ENCODE results near the gene LHPP.
A peak's percentile ranks its signal among the peaks of the same experiment; 100 is the strongest.

The LHPP gene

DNA sequence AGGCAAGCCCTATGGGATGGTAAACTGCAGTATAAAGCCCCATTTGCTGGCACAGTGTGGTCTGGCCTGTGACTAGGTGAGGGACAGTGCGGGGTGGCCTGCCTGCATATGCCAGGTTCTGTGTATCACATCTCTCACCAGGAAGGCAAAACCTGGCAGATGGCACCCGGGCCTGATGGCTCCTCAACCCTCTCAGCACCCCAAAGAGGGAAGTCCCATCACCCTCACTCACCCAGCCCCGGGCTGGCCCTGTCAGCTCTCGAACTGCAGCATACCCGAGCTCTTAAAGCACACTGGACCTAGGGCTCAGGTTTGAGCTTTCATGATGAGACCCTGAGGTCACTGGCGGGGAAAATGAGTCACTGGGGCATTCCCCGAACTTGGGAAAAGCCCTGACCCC is 130.5 kb downstream of the LHPP start:
- DNase-seq = no peak

DNA sequence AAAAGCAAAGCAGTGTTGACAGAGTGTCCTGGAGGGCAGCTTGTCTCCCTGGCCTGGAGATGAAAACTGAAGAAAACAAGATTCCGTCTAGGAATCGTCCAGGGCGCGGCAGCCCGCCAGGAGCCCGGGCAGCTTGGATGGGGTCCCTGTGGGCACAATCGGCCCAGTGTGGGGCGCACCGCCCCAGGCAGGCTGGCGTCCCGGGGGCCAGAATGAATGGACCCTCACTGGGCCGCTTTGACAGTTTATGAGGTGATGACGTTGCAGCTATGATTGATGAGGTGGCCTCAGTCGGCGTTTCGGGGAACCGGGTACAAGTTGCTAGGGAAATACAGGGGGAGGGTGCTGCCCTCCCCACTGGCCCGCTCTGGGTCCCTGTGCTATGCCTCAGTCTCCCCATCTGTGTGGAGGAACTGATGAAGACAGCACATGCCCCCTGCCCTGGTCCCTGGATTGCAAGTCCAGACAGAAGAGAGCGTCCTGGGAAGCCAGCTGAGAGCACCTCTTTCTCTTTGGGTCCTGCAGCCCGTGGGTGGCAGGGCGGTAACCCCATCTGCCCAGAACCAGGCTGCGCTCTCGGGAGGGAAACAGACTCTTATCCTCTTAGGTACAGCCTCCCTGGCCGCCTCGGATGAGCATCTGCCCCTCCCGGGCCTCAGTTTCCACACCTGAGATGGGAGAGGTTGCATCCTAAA is 131.3 kb downstream of the LHPP start:
- peak in 6 of 56 donors; percentile 11 to 46 (median 28) for DNase-seq

DNA sequence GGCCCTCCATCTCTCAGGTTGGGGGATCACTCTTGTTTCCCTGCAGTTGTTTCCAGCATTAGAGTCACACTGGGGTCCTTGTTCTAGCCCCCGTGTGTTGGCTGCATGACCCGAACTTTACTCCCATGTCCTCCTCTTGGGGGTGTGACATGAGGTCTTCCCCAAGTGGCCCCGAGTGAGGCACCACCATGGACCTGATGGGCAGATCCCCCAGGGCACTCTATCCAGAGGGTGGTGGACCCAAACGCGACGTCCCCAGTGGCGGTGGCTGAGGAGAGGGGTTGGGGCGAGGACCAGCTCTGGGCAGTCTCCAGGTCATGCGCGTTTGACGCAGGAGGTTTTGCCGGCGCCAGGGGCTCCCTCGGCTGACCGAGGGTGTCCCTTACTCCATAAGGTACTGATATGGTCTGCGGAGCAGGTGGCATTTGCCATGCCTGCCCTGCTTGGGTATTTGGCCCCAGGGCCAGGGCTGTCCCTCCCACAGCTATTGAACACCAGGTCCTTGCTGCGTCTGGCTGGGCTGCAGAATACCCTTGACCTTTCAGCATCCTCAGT is 131.9 kb downstream of the LHPP start:
- DNase-seq = no peak

DNA sequence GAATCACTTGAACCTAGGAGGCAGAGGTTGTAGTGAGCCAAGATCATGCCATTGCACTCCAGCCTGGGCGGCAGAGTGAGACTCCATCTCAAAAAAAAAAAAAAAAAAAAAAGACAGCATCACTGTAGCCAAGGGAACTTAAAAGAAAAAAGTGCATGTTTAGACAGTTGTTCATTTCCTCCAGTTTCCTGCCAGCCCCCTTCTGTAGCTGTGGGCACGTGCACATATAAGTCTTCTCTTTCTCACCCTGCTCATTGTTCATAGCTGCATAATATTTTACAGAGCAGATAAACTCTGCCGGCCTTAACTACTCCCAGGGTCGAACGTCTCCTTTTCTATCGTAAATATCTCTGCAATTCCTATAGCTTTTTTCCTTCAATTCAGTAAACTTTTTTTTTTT is 132.6 kb downstream of the LHPP start:
- DNase-seq = no peak

DNA sequence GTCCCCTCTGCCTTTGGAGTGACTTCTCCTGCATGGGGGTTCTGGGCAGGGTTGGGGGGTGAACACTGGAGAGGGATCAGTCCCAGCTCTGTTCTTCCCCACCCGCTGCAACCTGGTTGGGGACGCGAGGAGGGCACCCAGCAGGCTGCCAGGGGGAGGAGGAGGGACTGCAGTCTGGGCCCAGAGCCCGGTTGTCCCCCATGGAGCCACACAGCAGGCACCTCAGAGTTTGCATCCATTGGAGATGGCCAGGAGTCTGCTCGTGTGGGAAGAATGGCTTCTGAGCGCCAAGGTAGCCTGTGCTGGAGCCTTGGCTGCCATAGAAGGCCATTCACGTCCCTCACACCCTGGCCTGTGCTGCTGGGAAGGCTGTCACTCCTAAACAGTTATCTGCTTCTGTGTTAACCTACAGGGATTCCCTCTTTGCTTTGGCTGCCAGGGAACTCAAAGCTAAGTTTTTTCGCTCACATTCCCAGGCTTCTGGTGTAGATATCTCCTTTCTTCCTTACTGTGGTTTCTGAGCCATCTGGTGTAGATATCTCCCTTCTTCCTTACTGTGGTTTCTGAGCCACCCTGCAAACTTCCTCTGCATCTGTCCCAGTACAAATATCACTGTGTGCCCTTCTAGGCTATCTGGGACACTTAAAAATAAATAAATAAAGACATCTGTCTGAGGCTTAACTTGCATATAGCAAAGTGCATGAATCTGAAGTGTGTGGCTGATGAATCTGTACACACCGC is 133.7 kb downstream of the LHPP start:
- no peak for DNase-seq

DNA sequence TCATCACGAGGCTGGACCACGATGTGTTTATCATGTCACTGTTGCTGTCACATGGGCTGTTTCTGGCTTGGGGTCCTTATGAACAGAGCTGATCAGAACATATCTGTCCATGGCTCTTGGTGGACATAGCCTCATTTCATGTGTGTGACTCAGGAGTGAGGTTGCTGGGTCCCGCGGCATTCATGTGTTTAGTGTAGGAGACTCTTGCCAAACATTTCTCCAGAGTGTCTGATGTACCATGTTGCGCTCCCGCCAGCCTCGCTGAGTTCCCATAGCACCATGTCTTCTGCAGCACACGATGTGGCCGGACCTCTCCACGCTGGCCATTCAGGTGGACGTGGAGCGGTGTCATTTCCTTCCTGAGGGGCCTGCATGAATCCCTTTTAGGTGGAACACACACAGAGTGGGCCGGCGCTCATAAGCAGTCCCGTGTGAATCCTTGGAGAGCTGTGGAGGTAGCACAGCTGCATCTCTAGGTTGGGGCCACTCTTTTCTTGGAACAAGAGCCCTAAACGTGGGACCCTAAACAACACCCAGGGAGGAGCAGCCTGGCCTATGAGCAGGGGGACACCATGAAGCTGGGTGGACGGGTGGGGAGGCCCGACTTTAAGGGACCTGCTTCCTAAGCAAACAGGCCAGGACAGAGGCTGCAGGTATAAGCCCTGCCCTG is 134.6 kb downstream of the LHPP start:
- no peak for DNase-seq

DNA sequence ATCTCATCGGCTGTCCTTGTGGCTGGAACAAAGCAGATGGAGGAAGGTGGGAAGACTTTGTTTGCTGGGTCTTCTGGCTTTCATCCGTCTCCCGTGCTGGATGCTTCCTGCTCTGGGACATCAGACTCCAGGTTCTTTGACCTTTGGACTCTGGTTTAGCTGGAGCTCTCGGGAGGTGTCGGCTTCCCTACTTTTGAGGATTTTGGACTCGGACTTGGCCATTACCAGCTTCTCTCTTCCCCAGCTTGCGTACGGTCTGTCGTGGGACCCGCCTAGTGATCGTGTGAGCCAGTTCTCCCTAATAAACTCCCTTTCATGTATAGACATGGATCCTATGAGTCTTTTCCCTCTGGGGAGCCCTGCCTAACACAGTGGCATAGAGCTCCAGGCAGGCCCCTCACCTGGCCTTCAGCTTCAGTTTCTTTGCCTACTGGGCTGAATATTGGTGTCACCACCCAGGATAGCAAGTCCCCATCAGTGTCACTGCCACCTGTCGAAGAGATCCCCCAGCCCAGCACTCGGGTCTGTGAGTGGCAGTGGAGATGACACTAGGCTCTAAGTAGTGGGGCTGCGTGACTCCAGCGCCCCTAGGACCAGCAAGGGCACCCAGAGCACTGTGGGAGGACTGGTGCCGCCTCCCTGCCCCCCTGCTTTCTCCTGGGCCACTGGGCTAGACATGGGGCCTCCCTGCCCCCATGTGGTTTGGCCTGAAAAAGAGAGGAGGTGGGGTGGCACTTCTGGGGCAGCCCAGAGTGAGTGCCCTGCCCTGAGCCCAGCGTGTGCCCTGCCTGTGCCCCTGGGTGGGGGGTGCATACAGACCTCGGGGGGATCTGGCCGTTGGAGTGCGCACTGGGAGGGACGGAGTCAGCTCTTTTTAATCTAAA is 135.6 kb downstream of the LHPP start:
- no peak for DNase-seq

DNA sequence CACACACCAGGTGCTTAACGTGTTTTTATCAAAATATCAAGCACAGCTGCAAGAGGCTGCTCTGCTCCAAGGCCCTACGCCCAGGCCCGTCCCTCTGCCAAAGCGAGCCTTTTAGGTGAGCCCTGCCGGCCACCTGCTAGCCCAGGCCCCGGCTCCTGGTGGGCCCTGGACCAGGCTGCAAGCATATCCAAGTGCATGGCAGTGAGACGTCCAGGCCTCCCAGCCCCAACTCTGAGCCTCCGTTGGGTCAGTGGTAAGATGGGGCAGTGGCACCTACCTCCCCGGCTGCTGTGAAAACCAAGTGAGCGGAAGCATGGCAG is 136.2 kb downstream of the LHPP start:
- no peak for DNase-seq

DNA sequence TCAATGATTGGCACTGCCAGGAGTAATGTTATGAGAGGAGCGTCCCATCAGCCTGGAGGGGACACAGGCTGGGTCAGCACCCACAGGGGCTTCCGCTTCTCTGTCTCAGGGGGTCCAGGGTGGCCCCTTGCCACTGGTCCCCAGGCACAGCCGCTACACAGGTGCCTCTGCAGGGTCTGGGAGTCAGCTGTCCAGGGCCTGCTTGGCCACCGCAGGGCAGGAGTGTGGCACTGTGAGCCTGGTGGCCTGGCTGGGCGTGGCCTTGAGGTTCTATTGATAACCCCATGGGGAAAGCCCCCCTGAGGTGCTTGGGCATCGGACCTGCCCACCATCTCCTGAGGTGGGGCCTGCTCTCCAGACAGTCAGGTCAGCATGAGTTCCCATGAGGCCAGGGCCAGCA is 136.6 kb downstream of the LHPP start:
- no peak for DNase-seq

DNA sequence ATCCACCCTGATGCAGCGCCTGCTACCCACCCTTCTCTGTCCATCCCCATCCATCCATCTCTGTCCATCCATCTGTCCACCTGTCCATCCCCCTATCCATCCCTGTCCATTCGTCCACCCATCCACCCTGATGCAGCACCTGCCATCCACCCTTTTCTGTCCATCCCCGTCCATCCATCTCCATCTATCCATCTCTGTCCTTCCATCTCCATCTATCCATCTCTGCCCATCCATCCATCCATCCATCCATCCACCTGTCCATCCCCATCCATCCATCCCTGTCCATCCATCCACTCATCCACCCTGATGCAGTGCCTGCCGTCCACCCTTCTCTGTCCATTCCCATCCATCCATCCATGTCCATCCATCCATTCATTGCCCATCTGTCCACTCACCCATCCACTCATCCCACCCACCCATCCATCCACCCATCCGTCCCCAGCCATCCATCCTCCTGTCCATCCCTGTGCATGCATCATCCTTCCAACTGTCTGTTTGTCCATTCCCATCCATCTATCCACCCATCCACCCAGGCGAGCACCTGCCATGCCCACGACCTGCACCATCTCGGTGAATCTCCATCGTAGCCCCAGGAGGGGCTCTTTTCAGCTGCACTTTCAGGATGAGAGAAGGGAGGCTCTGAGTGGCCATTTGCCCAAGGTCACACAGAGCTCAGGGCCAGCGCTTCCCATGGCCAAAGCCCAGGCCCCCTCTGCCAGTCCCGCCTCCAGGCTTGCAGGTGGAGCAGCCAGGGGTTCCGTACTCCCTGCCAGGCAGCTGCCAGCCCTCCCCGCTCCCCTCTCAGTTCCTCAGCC is 137.4 kb downstream of the LHPP start:
- DNase-seq = no peak

DNA sequence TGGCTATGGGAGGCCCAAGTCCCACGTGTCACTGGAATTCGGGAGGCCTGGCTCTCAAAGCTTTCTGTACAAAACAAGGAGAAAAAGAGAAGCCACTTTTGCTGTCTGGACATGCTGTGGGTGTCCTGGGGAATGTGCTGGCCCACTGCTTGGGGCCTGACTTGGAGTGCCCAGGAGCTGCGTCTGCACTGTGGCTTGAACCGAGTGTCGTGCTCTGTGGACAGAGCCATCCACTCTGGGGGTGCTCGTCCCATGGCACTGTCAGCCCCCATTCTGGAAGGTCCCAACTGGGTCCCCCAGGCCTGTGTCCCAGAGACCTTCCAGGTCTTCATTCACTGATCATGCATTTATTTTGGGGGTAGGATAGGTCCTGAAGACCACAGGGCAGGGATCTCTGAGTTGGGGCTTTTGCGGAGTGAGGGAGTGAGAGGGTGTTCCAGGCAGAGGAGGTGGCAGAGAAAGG is 138.0 kb downstream of the LHPP start:
- no peak for DNase-seq

DNA sequence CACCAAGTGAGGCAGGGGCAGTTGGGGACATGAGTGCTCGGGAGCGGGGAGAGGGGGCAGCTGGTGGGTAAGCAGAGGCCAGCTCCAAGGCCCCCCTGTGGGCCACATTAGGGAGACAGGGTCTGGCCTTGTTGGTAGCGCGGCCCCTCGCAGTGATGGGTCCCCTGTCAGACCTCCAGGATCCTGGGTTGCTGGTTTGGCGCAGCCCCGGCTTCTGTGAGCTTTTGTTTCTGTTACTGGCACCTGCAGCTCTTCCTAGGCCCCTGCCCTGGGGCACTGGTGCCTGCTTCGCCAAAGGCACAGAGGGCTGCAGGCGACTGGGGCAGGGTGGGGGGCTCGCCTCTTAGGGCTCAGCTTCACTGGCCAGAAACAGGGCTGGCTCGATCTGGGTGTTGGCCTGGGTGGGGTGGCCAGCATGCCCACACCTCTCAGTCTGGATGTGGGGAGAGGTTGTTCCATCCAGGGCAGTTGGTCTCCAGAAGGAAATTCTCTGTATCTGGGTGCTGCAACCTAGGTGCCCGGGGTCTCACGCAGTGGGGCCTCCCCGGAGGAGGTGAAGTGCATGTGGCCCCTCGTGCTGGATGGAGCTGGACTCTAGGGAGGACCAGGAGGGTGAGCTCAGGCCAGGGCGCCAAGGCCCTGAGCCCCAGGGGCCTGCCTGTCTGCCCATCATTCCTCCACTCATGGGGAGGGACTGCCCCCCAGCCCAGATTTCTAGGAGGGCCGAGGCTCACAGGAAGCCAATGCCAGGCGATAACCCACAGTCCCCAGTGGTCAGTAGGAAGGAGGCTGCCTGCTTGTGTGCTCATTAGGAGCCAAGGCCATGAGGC is 138.6 kb downstream of the LHPP start:
- no peak for DNase-seq

DNA sequence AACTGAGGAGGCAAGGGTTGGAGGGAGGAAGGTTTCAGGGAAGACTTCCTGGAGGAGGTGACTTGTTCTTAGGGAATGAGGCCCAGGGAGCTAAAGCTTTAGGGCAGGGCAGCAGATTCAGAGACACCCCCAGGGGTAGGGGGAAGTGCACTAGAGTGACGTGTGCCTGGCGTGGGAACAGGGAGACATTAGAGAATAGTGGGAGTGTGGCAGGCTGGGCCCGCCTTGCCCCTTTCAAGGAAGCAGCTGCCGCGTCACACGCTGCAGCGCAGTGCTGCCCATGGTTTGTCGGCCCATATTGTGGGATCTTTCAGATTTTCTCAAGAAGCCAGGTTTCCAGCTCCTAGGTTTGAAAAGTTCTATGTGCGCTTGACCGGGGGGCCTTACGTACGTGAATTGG is 139.4 kb downstream of the LHPP start:
- DNase-seq = no peak

DNA sequence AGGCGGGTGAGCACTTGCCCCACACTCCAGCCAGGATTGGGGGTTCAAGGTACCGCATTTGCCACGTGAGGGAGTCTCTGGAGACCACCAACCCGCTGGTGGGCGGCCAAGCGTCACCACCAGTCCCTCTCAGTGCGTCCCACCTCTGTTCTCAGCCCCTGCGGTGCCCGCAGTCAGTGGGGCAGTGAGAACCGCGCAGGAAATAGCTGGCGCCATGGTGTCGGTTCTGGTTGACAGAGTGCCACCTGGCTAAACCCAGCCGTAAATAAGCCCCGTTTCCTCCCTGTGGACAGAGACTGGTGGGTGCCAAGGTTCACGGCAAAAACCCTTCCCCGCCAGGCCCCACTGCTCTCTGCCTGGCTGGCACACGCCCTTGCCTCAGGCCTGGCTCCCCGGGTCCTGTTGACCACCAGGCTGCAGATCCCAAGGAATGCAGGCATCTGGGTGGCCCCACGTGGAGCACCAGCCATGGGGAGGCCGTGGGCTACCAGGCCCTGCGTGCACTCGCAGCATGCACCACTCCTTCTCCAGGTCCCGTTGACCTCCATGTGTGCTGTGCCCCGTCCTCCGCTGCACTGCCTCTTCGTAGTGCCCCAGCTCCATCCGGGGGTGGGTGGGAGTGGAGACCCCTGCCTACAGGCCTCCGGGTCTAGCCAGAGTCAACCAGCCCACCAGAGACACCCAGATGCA is 140.0 kb downstream of the LHPP start:
- no peak for DNase-seq

DNA sequence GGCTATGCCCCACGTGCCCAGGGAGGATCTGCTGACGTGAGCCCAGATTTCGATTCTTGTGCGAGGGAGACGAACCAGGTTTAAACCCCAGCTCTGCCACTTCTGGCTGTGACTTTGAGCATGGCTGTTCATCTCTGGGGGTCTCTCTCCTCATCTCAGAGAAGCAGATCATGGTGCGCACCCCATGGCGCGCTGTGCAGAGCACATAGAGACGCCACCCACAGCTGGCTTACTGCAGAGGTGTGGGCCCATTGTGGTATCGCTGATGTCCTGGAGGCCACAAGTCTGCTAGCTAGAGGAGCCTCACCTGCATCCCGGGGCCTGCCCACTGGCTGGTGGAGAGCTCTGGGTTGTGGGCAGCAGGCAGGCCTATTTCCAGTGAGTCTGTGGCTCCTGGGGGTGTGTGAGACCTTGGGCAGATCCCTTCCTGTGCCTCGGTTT is 140.5 kb downstream of the LHPP start:
- DNase-seq = no peak

DNA sequence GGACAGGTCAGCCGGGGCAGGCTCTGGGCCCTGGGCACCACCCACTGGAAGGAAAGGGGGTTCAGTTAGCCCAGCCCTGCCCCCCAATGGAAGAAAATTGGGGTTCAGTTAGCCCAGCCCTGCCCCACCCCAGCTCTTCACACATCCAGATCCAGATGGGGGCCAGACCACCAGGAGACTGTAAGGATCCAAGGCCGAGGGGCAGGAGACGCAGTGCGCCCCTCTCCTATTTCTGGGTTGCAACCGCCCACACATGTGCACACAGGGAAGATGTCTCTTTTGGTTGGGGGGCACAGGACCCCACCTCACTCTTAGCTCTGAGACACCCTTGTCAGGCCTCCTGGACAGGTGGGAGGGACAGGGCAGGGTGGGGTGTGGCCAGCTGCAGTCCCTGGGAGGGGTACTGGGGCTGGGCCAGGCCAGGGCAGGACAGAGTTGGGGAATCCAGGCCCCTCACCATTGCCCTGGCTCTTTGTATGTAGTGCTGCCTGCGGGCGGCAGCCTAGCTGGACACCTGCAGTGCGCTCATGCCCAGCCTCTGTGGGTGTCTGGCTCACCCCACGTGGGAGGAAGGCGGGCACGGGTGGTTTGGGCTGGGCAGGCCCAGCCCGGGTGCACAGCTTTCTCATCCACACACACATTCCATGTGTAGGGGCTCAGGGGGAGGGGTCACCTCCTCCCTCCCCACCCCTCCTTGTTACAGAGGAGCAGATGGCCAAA is 141.2 kb downstream of the LHPP start:
- no peak for DNase-seq

DNA sequence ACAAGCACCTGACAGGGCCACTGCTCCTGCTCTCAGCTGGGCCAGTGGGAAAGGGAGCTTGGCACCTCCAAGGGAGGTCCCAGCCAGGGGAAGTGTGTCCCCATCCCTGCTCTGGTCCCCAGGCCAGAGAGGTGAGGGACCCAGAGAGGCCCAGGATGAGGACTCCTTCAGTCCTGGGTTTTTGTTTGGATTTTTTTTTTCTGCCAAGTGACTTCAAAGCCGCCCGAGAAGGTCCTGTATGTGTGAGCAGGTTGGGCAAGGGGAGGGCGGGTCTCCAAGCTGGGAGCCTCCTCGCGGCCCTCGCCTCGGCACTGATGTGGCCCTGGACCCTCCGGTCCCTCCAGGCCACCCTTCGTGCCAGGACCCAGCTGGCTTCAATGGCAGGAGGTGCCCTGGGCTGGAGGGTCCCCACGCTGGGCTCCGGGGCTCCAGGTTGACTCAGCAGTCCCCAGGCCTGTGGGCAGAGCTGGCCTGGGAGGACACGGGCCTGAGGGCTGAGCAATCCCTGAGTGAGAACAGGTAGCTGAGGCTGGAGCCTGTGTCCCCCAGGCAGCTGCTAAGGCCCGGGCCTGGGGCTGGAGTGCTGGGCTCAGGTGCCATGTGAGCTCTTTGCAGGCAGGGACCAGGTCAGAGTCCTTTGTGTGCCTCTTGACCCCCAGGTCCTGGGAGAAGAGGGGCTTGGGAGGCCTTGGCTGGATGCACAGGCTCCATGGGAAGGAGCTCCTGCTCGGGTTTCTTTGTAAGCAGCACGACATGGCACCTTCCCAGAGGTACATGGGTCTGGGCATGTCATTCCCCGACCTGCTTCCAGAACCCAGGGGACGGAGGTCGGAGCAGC is 142.0 kb downstream of the LHPP start:
- no peak for DNase-seq
